Transverse colon (tissue), 4 donors: Measurements from ENCODE around the gene CAMK1.

Experiments
- CTCF ChIP-seq, 5 experiments: fragments of 200-600 bp in 3 of 5; fragments of 450-650 bp in 2 of 5; sonication (generic) in 3 of 5; IDR thresholded peaks; 1 replicate in 2 of 5; 2 replicates in 3 of 5; pipeline ENCODE4 v1.5.1; 2016 to 2017; ENCODE audit warnings: antibody characterized with exemption in 5 of 5, inconsistent platforms in 3 of 5, mild to moderate bottlenecking in 2 of 5, moderate library complexity in 1 of 5
- POLR2A ChIP-seq: fragments of 450-650 bp; IDR thresholded peaks from one replicate; pipeline ENCODE4 v1.6.1; 2016; ENCODE audit warnings: antibody characterized with exemption, mild to moderate bottlenecking, moderate library complexity
- POLR2AphosphoS5 ChIP-seq, 3 donors: sonication (generic); formaldehyde crosslinking; IDR thresholded peaks; one replicate each; pipeline ENCODE4 v1.6.1; 2016; ENCODE audit warnings: antibody characterized with exemption in 3 of 3

DNA sequence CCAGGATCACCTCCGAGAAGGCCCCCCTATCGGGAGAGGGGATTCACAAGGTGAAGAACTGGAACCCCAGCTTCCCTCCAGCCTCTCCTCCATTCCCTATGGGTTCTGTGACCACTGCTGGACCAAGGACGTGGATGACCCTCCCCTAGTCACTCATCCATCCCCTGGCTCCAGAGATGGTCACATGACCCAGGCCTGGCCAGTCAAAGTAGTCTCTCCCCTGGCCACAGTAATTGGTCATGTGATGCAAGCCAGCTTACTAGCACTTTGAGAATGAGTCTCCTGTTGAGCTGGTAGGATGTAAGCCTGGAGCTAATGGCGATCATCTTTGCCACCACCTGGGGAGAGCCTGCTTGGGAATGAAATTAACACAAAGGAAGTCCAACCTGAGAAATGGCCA lies 3.9 kb downstream of the CAMK1 start:
- TF ChIP-seq CTCF (IDR thresholded peaks at IDR 0.05): no peak
- no peak for TF ChIP-seq POLR2A
- TF ChIP-seq POLR2AphosphoS5 (IDR thresholded peaks at IDR 0.05): no peak
